OCI-LY1 (cell line): ENCODE measurements around the gene IRX6.

Experiments used
- EZH2 ChIP-seq: fragments of 200-600 bp; sonication (generic), shearing (Covaris generic); IDR thresholded peaks from 2 replicates; pipeline ENCODE4 v1.8.0; 2017; ENCODE audit warnings: borderline replicate concordance, mixed run types, mild to moderate bottlenecking, antibody characterized with exemption, low read length, moderate library complexity, mixed read lengths
- TF ChIP-seq, protein P1 (sequence below): fragments of 200-600 bp; sonication (generic), shearing (Covaris generic); IDR thresholded peaks from 2 replicates; pipeline ENCODE4 v1.5.1; 2017; ENCODE audit warnings: mild to moderate bottlenecking, antibody characterized with exemption, low read length, moderate library complexity, mixed read lengths

- TF ChIP-seq, protein P1, sequence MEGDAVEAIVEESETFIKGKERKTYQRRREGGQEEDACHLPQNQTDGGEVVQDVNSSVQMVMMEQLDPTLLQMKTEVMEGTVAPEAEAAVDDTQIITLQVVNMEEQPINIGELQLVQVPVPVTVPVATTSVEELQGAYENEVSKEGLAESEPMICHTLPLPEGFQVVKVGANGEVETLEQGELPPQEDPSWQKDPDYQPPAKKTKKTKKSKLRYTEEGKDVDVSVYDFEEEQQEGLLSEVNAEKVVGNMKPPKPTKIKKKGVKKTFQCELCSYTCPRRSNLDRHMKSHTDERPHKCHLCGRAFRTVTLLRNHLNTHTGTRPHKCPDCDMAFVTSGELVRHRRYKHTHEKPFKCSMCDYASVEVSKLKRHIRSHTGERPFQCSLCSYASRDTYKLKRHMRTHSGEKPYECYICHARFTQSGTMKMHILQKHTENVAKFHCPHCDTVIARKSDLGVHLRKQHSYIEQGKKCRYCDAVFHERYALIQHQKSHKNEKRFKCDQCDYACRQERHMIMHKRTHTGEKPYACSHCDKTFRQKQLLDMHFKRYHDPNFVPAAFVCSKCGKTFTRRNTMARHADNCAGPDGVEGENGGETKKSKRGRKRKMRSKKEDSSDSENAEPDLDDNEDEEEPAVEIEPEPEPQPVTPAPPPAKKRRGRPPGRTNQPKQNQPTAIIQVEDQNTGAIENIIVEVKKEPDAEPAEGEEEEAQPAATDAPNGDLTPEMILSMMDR: no peak
- TF ChIP-seq EZH2: no peak
These were observed 53.8 kb downstream of the IRX6 start for GRCh38 chr16:55377840-55378239.
